Measurements from ENCODE around the gene EIF3I.

DNA sequence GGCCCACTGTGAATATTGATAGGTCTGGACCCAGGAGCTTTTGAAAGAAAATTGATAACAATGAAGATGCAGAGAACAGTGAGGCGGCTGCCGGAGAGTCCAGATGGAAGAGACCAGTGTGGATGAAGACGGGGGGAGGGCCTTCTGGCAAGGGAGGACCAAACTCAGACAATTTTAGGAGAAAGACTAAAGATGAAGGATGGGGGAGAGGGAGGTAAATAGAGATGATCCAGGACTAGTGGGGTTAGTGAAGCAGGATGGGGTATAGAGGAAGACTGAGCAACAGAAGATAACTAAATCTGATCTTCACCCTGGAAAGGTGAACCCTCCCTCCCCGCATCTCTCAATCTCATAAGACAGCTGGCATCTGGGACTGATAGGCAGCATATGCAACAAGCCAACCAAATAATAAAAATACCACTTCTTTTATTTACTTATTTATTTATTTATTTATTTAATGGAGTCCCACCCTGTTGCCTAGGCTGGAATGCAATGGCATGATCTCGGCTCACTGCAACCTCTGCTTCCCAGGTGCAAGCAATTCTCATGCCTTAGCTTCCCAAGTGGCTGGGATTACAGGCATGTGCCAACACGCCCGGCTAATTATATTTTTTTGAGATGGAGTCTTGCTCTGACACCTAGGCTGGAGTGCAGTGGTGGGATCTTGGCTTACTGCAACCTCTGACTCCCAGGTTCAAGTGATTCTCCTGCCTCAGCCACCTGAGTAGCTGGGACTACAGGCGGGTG lies 10.5 kb downstream of the EIF3I start:
- TF ChIP-seq, protein P1, sequence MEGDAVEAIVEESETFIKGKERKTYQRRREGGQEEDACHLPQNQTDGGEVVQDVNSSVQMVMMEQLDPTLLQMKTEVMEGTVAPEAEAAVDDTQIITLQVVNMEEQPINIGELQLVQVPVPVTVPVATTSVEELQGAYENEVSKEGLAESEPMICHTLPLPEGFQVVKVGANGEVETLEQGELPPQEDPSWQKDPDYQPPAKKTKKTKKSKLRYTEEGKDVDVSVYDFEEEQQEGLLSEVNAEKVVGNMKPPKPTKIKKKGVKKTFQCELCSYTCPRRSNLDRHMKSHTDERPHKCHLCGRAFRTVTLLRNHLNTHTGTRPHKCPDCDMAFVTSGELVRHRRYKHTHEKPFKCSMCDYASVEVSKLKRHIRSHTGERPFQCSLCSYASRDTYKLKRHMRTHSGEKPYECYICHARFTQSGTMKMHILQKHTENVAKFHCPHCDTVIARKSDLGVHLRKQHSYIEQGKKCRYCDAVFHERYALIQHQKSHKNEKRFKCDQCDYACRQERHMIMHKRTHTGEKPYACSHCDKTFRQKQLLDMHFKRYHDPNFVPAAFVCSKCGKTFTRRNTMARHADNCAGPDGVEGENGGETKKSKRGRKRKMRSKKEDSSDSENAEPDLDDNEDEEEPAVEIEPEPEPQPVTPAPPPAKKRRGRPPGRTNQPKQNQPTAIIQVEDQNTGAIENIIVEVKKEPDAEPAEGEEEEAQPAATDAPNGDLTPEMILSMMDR (conservative IDR thresholded peaks at IDR 0.05; ENCODE audit: low read length), result no peak
- TF ChIP-seq EZH2phosphoT487 (IDR thresholded peaks at IDR 0.05; ENCODE audit: borderline replicate concordance), result no peak
